Neural cell (in vitro differentiated cells): ENCODE data around the gene TMEM132C. TPM values are rescaled to one million over a fixed set of nuclear protein-coding genes. Genes with fewer than 3 reads are reported as not detected.
"Not testable (repeated sequence)": the region's sequence is repeated elsewhere in the genome, so short reads cannot be mapped to it uniquely, and the experiment has no call there.

ENCODE experiments used
- H2AFZ ChIP-seq: fragments of 200-600, 300-800 bp; sonication (generic), shearing (Covaris generic); 2 replicates; pipeline ENCODE4 v1.6.0; 2014; ENCODE audit warnings: low read depth, mild to moderate bottlenecking, antibody characterized with exemption, low read length, moderate library complexity
- H3F3A ChIP-seq: fragments of 200-600 bp; shearing (Covaris generic); 2 replicates; pipeline ENCODE4 v1.6.1; 2016; ENCODE audit warnings: mild to moderate bottlenecking, moderate library complexity, mixed read lengths, antibody characterized with exemption, low read length; ENCODE audit not compliant: insufficient read depth, poor library complexity, severe bottlenecking
- H3K27ac ChIP-seq: fragments of 200-600, 300-800 bp; sonication (generic), shearing (Covaris generic); 2 replicates; pipeline ENCODE4 v1.5.1; 2014; ENCODE audit warnings: mild to moderate bottlenecking, low read length, moderate library complexity
- H3K27me3 ChIP-seq: fragments of 300-800, 200-600 bp; sonication (generic), shearing (Covaris generic); 2 replicates; pipeline ENCODE4 v1.6.0; 2014; ENCODE audit warnings: mild to moderate bottlenecking, low read depth, low read length, moderate library complexity; ENCODE audit not compliant: insufficient read depth
- H3K36me3 ChIP-seq: fragments of 300-800, 200-600 bp; sonication (generic), shearing (Covaris generic); 2 replicates; pipeline ENCODE4 v1.5.1; 2014; ENCODE audit warnings: mild to moderate bottlenecking, antibody characterized with exemption, low read length, moderate library complexity; ENCODE audit not compliant: insufficient read depth
- H3K4me2 ChIP-seq: fragments of 300-800, 200-600 bp; sonication (generic), shearing (Covaris generic); 2 replicates; pipeline ENCODE4 v1.6.0; 2014; ENCODE audit warnings: mild to moderate bottlenecking, low read length
- H3K4me3 ChIP-seq: fragments of 300-800, 200-600 bp; sonication (generic), shearing (Covaris generic); 2 replicates; pipeline ENCODE4 v1.5.1; 2014; ENCODE audit warnings: mild to moderate bottlenecking, low read length, moderate library complexity
- H3K79me2 ChIP-seq: fragments of 200-600 bp; shearing (Covaris generic); replicated peaks from 2 replicates; pipeline ENCODE4 v1.6.0; 2014; ENCODE audit warnings: mild to moderate bottlenecking, low read length, moderate library complexity; ENCODE audit not compliant: insufficient read depth
- H3K9ac ChIP-seq: fragments of 300-800, 200-600 bp; sonication (generic), shearing (Covaris generic); 2 replicates; pipeline ENCODE4 v1.6.1; 2016; ENCODE audit warnings: mild to moderate bottlenecking, low read length, mixed read lengths
- H3K9me2 ChIP-seq: fragments of 200-600 bp; shearing (Covaris generic); 2 replicates; pipeline ENCODE4 v1.6.1; 2016; ENCODE audit warnings: mild to moderate bottlenecking, low read length, mixed read lengths; ENCODE audit not compliant: insufficient read depth
- H3K9me3 ChIP-seq: fragments of 200-600, 300-800 bp; sonication (generic), shearing (Covaris generic); 2 replicates; pipeline ENCODE4 v1.6.1; 2016; ENCODE audit warnings: mild to moderate bottlenecking, mixed run types, low read length, moderate library complexity, mixed read lengths
- H4K20me1 ChIP-seq: fragments of 200-600 bp; shearing (Covaris generic); 2 replicates; pipeline ENCODE4 v1.6.1; 2016; ENCODE audit warnings: mild to moderate bottlenecking, mixed run types; ENCODE audit not compliant: insufficient read depth
- EP300 ChIP-seq: fragments of 450-650 bp; conservative IDR thresholded peaks from 2 replicates; pipeline ENCODE4 v1.6.1; 2014; ENCODE audit warnings: antibody characterized with exemption, mild to moderate bottlenecking, moderate library complexity; ENCODE audit not compliant: poor library complexity, severe bottlenecking
- EZH2 ChIP-seq: fragments of 200-600, 300-800 bp; shearing (Covaris generic), sonication (generic); IDR thresholded peaks from 2 replicates; pipeline ENCODE4 v1.6.1; 2014; ENCODE audit warnings: antibody characterized with exemption, low read length, borderline replicate concordance, mild to moderate bottlenecking; ENCODE audit not compliant: insufficient read depth, poor library complexity, severe bottlenecking
- MXI1 ChIP-seq: fragments of 450-650 bp; conservative IDR thresholded peaks from 2 replicates; pipeline ENCODE4 v1.6.1; 2014; ENCODE audit warnings: antibody characterized with exemption, mild to moderate bottlenecking; ENCODE audit not compliant: poor library complexity, severe bottlenecking
- POLR2AphosphoS5 ChIP-seq: IDR thresholded peaks from 2 replicates; pipeline ENCODE4 v1.6.1; 2012
- RAD21 ChIP-seq: fragments of 450-650 bp; conservative IDR thresholded peaks from 2 replicates; pipeline ENCODE4 v1.6.1; 2014; ENCODE audit warnings: antibody characterized with exemption, mild to moderate bottlenecking, moderate library complexity
- SMC3 ChIP-seq: fragments of 450-650 bp; conservative IDR thresholded peaks from 2 replicates; pipeline ENCODE4 v1.6.1; 2014; ENCODE audit warnings: antibody characterized with exemption, mild to moderate bottlenecking, moderate library complexity; ENCODE audit not compliant: poor library complexity
- polyA plus RNA-seq: library from polyadenylated mRNA; depleted of rRNA; stranded (reverse); fragments of >200 nt; gene quantifications from 2 replicates; pipeline ENCODE4 v1.2.3, GENCODE V29; 2014
- TF ChIP-seq, protein P1 (sequence below): IDR thresholded peaks from 2 replicates; pipeline ENCODE4 v1.6.1; 2012; ENCODE audit warnings: borderline replicate concordance

The TMEM132C gene
- polyA plus RNA-seq, 1 donor from 2014 or later, result 0.06 TPM

DNA sequence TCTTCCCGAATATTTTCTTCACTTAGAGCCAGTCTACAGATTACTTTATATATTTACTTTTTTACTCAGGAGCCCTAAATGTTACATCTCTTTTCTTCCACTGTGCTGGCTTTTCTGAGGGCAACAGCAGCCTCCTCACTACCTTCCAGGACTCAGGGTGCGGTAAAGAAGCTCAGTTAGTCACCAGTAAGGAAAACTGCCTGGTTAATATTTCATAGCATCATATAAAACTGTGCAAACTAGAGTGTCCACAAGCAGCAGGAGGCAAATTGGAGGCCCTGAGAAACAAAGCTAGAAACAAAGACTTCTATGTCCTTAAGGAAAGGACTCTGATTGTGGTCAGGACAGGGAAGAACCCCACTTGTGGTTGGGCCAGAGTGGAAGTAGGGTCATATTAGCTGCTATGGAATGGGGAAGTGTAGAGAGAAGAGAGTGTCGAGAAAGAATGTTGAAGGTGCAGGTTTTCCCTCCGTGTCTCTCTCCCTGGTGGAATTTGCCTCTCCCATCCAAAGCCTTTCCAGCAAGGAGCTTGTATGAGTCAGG is 336.7 kb downstream of the TMEM132C start:
- no peaks in the 10 kb centered on the region for H3K27me3 ChIP-seq
- no peak overlapping the region for H3K27ac ChIP-seq
- no peaks in the 10 kb centered on the region for H3K9me2 ChIP-seq
- no peak overlapping the region for H3K4me3 ChIP-seq
- H3F3A ChIP-seq, result no peaks in the 10 kb centered on the region
- no peak overlapping the region for H2AFZ ChIP-seq
- no peaks in the 10 kb centered on the region for H3K9me3 ChIP-seq
- no peaks in the 10 kb centered on the region for H3K79me2 ChIP-seq
- H3K9ac ChIP-seq, result no peak overlapping the region
- no peaks in the 10 kb centered on the region for H3K36me3 ChIP-seq
- TF ChIP-seq EP300, result no peak
- TF ChIP-seq POLR2AphosphoS5, result no peak
- H4K20me1 ChIP-seq, result no peaks in the 10 kb centered on the region
- no peak overlapping the region for H3K4me2 ChIP-seq

DNA sequence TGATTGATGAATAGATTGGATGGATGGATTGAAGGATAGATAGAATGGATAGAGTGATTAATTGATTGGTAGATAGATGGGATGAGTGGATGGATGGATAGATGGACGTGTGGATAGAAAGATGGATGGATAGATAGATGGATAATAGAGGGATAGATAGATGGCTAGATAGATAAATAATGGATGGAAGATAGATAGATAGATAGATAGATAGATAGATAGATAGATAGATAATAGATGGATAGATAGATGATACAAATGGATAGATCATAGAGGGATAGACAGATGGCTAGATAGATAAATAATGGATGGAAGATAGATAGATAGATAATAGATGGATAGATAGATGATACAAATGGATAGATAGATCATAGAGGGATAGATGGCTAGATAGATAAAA is 337.2 kb downstream of the TMEM132C start:
- H3K27me3 ChIP-seq, H3K4me2 ChIP-seq, H2AFZ ChIP-seq, H3K79me2 ChIP-seq, H3F3A ChIP-seq, H4K20me1 ChIP-seq, H3K9ac ChIP-seq, H3K9me3 ChIP-seq, H3K4me3 ChIP-seq, H3K27ac ChIP-seq, H3K9me2 ChIP-seq, H3K36me3 ChIP-seq: not testable (repeated sequence)

DNA sequence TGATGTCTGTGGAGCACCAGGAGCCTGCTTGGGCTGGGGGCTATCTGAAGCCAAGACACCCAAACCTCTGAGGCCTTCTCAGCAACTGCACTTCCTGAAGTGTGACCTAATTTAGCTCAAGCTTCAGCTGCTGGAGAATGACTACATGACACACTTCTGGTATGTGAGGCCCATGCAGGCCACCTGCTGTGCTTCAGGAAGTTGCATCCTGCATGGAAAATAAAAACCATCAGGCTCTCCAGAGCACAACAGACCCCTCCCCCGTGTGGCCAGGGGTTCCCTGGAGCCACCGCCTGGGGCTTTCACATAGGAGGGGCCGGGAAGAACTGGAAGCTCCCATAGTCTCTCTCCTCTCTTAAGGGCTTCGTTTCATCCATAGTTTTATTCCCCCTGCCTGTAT is 339.1 kb downstream of the TMEM132C start:
- Histone ChIP-seq H4K20me1 (no peaks in the 10 kb centered on the region), H3K9me3 (no peaks in the 10 kb centered on the region), H3K4me3 (no peak overlapping the region), H3K9me2 (no peaks in the 10 kb centered on the region), H3K79me2 (no peaks in the 10 kb centered on the region), H2AFZ (no peak overlapping the region), H3K4me2 (no peak overlapping the region), H3K36me3 (no peaks in the 10 kb centered on the region), H3F3A (no peaks in the 10 kb centered on the region), H3K9ac (no peak overlapping the region), H3K27ac (no peak overlapping the region), H3K27me3 (no peaks in the 10 kb centered on the region)
- TF ChIP-seq EZH2 (no peak), EP300 (no peak), MXI1 (no peak), POLR2AphosphoS5 (no peak), SMC3 (no peak), RAD21 (no peak)
- TF ChIP-seq, protein P1, sequence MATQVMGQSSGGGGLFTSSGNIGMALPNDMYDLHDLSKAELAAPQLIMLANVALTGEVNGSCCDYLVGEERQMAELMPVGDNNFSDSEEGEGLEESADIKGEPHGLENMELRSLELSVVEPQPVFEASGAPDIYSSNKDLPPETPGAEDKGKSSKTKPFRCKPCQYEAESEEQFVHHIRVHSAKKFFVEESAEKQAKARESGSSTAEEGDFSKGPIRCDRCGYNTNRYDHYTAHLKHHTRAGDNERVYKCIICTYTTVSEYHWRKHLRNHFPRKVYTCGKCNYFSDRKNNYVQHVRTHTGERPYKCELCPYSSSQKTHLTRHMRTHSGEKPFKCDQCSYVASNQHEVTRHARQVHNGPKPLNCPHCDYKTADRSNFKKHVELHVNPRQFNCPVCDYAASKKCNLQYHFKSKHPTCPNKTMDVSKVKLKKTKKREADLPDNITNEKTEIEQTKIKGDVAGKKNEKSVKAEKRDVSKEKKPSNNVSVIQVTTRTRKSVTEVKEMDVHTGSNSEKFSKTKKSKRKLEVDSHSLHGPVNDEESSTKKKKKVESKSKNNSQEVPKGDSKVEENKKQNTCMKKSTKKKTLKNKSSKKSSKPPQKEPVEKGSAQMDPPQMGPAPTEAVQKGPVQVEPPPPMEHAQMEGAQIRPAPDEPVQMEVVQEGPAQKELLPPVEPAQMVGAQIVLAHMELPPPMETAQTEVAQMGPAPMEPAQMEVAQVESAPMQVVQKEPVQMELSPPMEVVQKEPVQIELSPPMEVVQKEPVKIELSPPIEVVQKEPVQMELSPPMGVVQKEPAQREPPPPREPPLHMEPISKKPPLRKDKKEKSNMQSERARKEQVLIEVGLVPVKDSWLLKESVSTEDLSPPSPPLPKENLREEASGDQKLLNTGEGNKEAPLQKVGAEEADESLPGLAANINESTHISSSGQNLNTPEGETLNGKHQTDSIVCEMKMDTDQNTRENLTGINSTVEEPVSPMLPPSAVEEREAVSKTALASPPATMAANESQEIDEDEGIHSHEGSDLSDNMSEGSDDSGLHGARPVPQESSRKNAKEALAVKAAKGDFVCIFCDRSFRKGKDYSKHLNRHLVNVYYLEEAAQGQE, result no peak
